Upper lobe of left lung (tissue), 6 donors: ENCODE results near the gene ACSBG1. TPM values are rescaled to one million over a fixed set of nuclear protein-coding genes. Genes with fewer than 3 reads are reported as not detected.

Source experiments
- ATAC-seq, 2 donors: fragments of 200-7000 bp; cut with Tn5 transposase; one replicate each; pipeline ENCODE4 v1.9.1; 2022; ENCODE audit warnings: mild to moderate bottlenecking in 2 of 2, moderate library complexity in 2 of 2; ENCODE audit not compliant: low FRiP score in 2 of 2
- DNase-seq, 2 donors: peaks; one replicate each; pipeline ENCODE4 v3.0.0-alpha.2; 2019 to 2020
- H3K27ac ChIP-seq, 4 donors: fragments of 200-600 bp; sonication (generic); one replicate each; pipeline ENCODE4 v1.5.1; 2016 to 2019
- H3K27me3 ChIP-seq, 4 donors: fragments of 200-600 bp; sonication (generic); one replicate each; pipeline ENCODE4 v1.5.1; 2017 to 2019
- H3K36me3 ChIP-seq, 4 donors: fragments of 200-600 bp; sonication (generic); one replicate each; pipeline ENCODE4 v1.5.1; 2016 to 2019
- H3K4me1 ChIP-seq, 4 donors: fragments of 200-600 bp; sonication (generic); one replicate each; pipeline ENCODE4 v1.5.1; 2018 to 2019
- H3K4me3 ChIP-seq, 4 donors: fragments of 200-600 bp; sonication (generic); one replicate each; pipeline ENCODE4 v1.5.1; 2017 to 2019; ENCODE audit warnings: mild to moderate bottlenecking in 2 of 4, moderate library complexity in 1 of 4
- H3K9me3 ChIP-seq, 4 donors: fragments of 200-600 bp; sonication (generic); one replicate each; pipeline ENCODE4 v1.5.1; 2018 to 2019
- CTCF ChIP-seq, 6 experiments: fragments of 450-650 bp in 4 of 6; fragments of 200-600 bp in 2 of 6; sonication (generic) in 2 of 6; IDR thresholded peaks; one replicate each; pipeline ENCODE4 v1.5.1; 2016 to 2019; ENCODE audit warnings: antibody characterized with exemption in 6 of 6
- EP300 ChIP-seq, 4 donors: sonication (generic); formaldehyde crosslinking; IDR thresholded peaks; one replicate each; pipeline ENCODE4 v1.5.1; 2017; ENCODE audit warnings: antibody characterized with exemption in 4 of 4, control low read depth in 2 of 4
- POLR2A ChIP-seq, 4 donors: fragments of 450-650 bp; IDR thresholded peaks; one replicate each; pipeline ENCODE4 v1.5.1; 2016 to 2017; ENCODE audit warnings: antibody characterized with exemption in 4 of 4, mild to moderate bottlenecking in 2 of 4
- POLR2AphosphoS5 ChIP-seq, 2 donors: sonication (generic); formaldehyde crosslinking; IDR thresholded peaks; one replicate each; pipeline ENCODE4 v1.5.1; 2017; ENCODE audit warnings: antibody characterized with exemption in 2 of 2
- WGBS, 2 donors: methylation state at CpG; one replicate each; pipeline ENCODE4 v1.1.5; 2017 to 2018; 5-methylcytosine and 5-hydroxymethylcytosine counted together
- total RNA-seq, 6 donors: library from RNA; depleted of rRNA in 4 of 6; stranded (reverse); fragments of >200 nt in 4 of 6; gene quantifications; one replicate each; pipeline versions ENCODE4 v1.1.0 to v1.2.1, GENCODE V29; 2016 to 2021
- donor health status: DM: no; HTN: no; CAD: no; lungs with moderate emphysema.
- donor health status: DM: no; HTN: yes; CAD: no; lungs with severe emphysema.

Gene ACSBG1
- total RNA-seq, 6 donors from 2014 or later: 0.22 to 7.3 (median 2.3) TPM; not detected in 1

DNA sequence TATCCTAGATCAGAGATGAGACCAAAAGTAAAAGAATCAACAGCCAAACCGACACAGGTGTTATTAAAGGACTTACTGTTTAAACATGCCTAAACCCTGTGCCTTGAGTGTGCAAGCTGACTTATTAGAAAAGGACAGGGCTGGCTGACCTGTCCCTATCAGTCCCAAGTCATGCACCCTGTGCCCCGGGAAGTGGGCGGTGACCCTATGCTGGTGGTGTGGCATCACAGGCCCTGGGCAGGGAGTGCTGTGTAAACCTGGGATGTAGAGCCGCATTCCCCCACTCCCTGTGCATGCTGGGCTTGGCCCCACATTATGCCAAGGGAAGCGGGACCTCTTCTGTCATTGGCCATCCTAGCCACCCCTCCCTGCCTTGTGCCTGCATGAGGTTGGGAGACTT is 40.6 kb upstream of the ACSBG1 start:
- Histone ChIP-seq H3K9me3 (no peaks in the 10 kb centered on the region), H3K36me3 (peaks cover 0 to 61% (median 12%) of the 10 kb centered on the region in 4 donors), H3K4me1 (peaks cover 0 to 4% (median 2%) of the 10 kb centered on the region in 4 donors), H3K27me3 (no peaks in the 10 kb centered on the region), H3K27ac (no peak overlapping the region), H3K4me3 (no peak overlapping the region)
- no peak for ATAC-seq
- TF ChIP-seq POLR2AphosphoS5 (IDR thresholded peaks at IDR 0.05) (no peak), CTCF (IDR thresholded peaks at IDR 0.05) (no peak), POLR2A (IDR thresholded peaks at IDR 0.05) (no peak), EP300 (IDR thresholded peaks at IDR 0.05) (no peak)
- no peak for DNase-seq
- WGBS, 2 donors: 94 to 96% methylated on average over 5 of the region's 5 CpGs

- 87 to 98% methylated on average over 3 of the region's 3 CpGs for WGBS, 2 donors
- H3K4me3 ChIP-seq: no peak overlapping the region
- no peak overlapping the region for H3K27ac ChIP-seq
- H3K4me1 ChIP-seq: peaks cover 0 to 3% (median 1%) of the 10 kb centered on the region in 4 donors
- ATAC-seq (no peak), DNase-seq (no peak)
- no peaks in the 10 kb centered on the region for H3K27me3 ChIP-seq
- H3K36me3 ChIP-seq: peaks cover 0 to 47% (median 8%) of the 10 kb centered on the region in 4 donors
- H3K9me3 ChIP-seq: no peaks in the 10 kb centered on the region
- TF ChIP-seq EP300 (IDR thresholded peaks at IDR 0.05) (no peak), CTCF (IDR thresholded peaks at IDR 0.05) (no peak), POLR2AphosphoS5 (IDR thresholded peaks at IDR 0.05) (no peak), POLR2A (IDR thresholded peaks at IDR 0.05) (no peak)
Observed at GRCh38 chr15:78272776-78273175, 38.4 kb upstream of the ACSBG1 start.

GRCh38 chr15:78272316-78272715 is 38.0 kb upstream of the ACSBG1 start:
- Histone ChIP-seq H3K9me3 (no peaks in the 10 kb centered on the region), H3K36me3 (peaks cover 0 to 42% (median 8%) of the 10 kb centered on the region in 4 donors), H3K4me3 (no peak overlapping the region), H3K27ac (no peak overlapping the region), H3K27me3 (no peaks in the 10 kb centered on the region), H3K4me1 (no peaks in the 10 kb centered on the region)
- 75 to 88% methylated on average over 2 of the region's 2 CpGs for WGBS, 2 donors
- no peak for DNase-seq
- no peak for ATAC-seq
- TF ChIP-seq POLR2A (IDR thresholded peaks at IDR 0.05) (no peak), CTCF (IDR thresholded peaks at IDR 0.05) (no peak), EP300 (IDR thresholded peaks at IDR 0.05) (no peak)

GRCh38 chr15:78266806-78267205 is 32.4 kb upstream of the ACSBG1 start:
- TF ChIP-seq EP300 (IDR thresholded peaks at IDR 0.05) (no peak), POLR2A (IDR thresholded peaks at IDR 0.05) (no peak), POLR2AphosphoS5 (IDR thresholded peaks at IDR 0.05) (no peak), CTCF (IDR thresholded peaks at IDR 0.05) (no peak)
- Histone ChIP-seq H3K27me3 (no peaks in the 10 kb centered on the region), H3K36me3 (peaks cover 0 to 6% (median 0%) of the 10 kb centered on the region in 4 donors), H3K4me3 (no peak overlapping the region), H3K27ac (no peak overlapping the region), H3K4me1 (peaks cover 10 to 20% (median 16%) of the 10 kb centered on the region in 4 donors), H3K9me3 (no peaks in the 10 kb centered on the region)
- DNase-seq: no peak
- no peak for ATAC-seq
- WGBS, 2 donors: 77 to 92% methylated on average over 2 of the region's 2 CpGs

DNA sequence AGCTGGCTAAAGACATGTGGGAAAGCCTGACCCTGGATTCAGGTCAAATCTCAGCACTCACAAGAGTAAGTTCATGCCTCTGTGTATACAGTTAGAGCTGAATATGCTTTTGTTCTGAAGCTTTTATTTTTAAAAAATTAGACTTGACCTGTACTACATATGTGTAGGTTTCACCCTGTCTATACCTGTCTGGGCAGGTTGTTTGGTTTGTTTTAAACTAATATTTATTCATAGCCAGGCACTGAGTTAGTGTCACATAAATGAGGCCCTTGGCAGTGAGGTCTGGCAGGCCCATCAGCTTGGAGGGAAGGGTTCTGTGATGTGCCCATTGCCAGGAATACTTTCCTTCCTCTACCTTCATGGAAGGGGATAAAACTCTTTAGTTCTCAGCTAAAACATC is 31.9 kb upstream of the ACSBG1 start:
- peaks cover 10 to 20% (median 16%) of the 10 kb centered on the region in 4 donors for H3K4me1 ChIP-seq
- no peak overlapping the region for H3K27ac ChIP-seq
- no peak overlapping the region for H3K4me3 ChIP-seq
- no peak for ATAC-seq
- no peaks in the 10 kb centered on the region for H3K9me3 ChIP-seq
- peaks cover 0 to 2% (median 0%) of the 10 kb centered on the region in 4 donors for H3K36me3 ChIP-seq
- DNase-seq: no peak
- H3K27me3 ChIP-seq: no peaks in the 10 kb centered on the region
- TF ChIP-seq POLR2AphosphoS5 (IDR thresholded peaks at IDR 0.05): no peak
- TF ChIP-seq POLR2A (IDR thresholded peaks at IDR 0.05): no peak
- TF ChIP-seq EP300 (IDR thresholded peaks at IDR 0.05): no peak
- TF ChIP-seq CTCF (IDR thresholded peaks at IDR 0.05): no peak
